GM12878 (cell line): Measurements from ENCODE around the gene ADGRE3. TPM values are rescaled to one million over a fixed set of nuclear protein-coding genes. Genes with fewer than 3 reads are reported as not detected.

Experiments used
- ATAC-seq: fragments of 200-7000 bp; cut with Tn5 transposase; 3 replicates; pipeline ENCODE4 v1.9.1; 2020; ENCODE audit warnings: mild to moderate bottlenecking, moderate library complexity
- BruUV-seq: library from RNA; stranded (reverse); fragments of 400-500 nt; replicated peaks from 2 replicates; lab custom pipeline; 2021; lab: Mats Ljungman, UMichigan
- CTCF ChIA-PET: fragments of 300-600 bp; sonication (Branson Sonifier 250); formaldehyde crosslinking; extraction: SDS; loops from one replicate; lab custom pipeline; 2021; ENCODE audit warnings: inconsistent platforms; lab: Yijun Ruan, JAX
- POLR2A ChIA-PET: fragments of 350-600 bp; formaldehyde crosslinking; extraction: SDS; loops from one replicate; lab custom pipeline; 2021; ENCODE audit warnings: inconsistent platforms; lab: Charles Lee
- RAD21 ChIA-PET: fragments of 300-600 bp; sonication (Branson Sonifier 250); formaldehyde crosslinking; loops from one replicate; lab custom pipeline; 2023; ENCODE audit warnings: antibody characterized with exemption; ENCODE audit not compliant: unreplicated experiment; lab: Charles Lee
- SMC1A ChIA-PET: fragments of 300-600 bp; sonication (Branson Sonifier 250); formaldehyde crosslinking; loops from one replicate; lab custom pipeline; 2023; ENCODE audit not compliant: unreplicated experiment, uncharacterized antibody; lab: Charles Lee
- DNase-seq: peaks from one replicate; pipeline ENCODE4 v3.0.0-alpha.2; 2011; ENCODE audit warnings: low read depth, low spot score
- FAIRE-seq: peaks from 3 replicates; lab custom pipeline; 2011; peaks lifted over from hg19 to GRCh38; lab: Jason Lieb, UNC
- H2AFZ ChIP-seq: 2 replicates; pipeline ENCODE4 v1.6.0; 2011; ENCODE audit warnings: low read depth, low read length, control low read depth; ENCODE audit not compliant: control insufficient read depth
- H3K27ac ChIP-seq: 2 replicates; pipeline ENCODE4 v1.5.1; 2011; ENCODE audit warnings: control low read depth; ENCODE audit not compliant: control insufficient read depth, insufficient read depth
- H3K27me3 ChIP-seq, 2 experiments: replicated peaks in 1 of 2; 2 replicates each; pipeline versions ENCODE4 v1.6.0 to v1.6.1; 2011; ENCODE audit warnings: low read length in 1 of 2; ENCODE audit not compliant: control insufficient read depth in 2 of 2, insufficient read depth in 2 of 2
- H3K36me3 ChIP-seq, 2 experiments: 2 replicates each; pipeline ENCODE4 v1.5.1; 2011; ENCODE audit warnings: low read length in 1 of 2; ENCODE audit not compliant: control insufficient read depth in 2 of 2, insufficient read depth in 2 of 2
- H3K4me1 ChIP-seq: 2 replicates; pipeline ENCODE4 v1.6.1; 2011; ENCODE audit warnings: mild to moderate bottlenecking, low read length, moderate library complexity, mixed read lengths; ENCODE audit not compliant: control insufficient read depth, insufficient read depth
- H3K4me2 ChIP-seq: 2 replicates; pipeline ENCODE4 v1.6.0; 2011; ENCODE audit warnings: control low read depth; ENCODE audit not compliant: control insufficient read depth, insufficient read depth
- H3K4me3 ChIP-seq: fragments of 200-600 bp; sonication (generic); 2 replicates; pipeline ENCODE4 v1.5.1; 2016
- H3K79me2 ChIP-seq: 2 replicates; pipeline ENCODE4 v1.6.0; 2011; ENCODE audit warnings: low read length; ENCODE audit not compliant: control insufficient read depth, insufficient read depth
- H3K9ac ChIP-seq: 2 replicates; pipeline ENCODE4 v1.8.0; 2011; ENCODE audit warnings: low read length, control low read depth, mixed read lengths; ENCODE audit not compliant: control insufficient read depth, insufficient read depth
- H3K9me3 ChIP-seq: replicated peaks from 3 replicates; pipeline ENCODE4 v1.5.1; 2011; ENCODE audit warnings: mild to moderate bottlenecking, low read length; ENCODE audit not compliant: control insufficient read depth, insufficient read depth
- H4K20me1 ChIP-seq: 2 replicates; pipeline ENCODE4 v1.6.0; 2011; ENCODE audit not compliant: control insufficient read depth, insufficient read depth
- BCL3 ChIP-seq: IDR thresholded peaks from 2 replicates; pipeline ENCODE4 v1.6.1; 2011; ENCODE audit warnings: borderline replicate concordance, low read depth, mild to moderate bottlenecking, moderate library complexity, low read length; ENCODE audit not compliant: insufficient read depth, poor library complexity, severe bottlenecking
- IRF5 ChIP-seq: fragments of 450-650 bp; IDR thresholded peaks from 2 replicates; pipeline ENCODE4 v1.6.1; 2017; ENCODE audit warnings: borderline replicate concordance
- NFXL1 ChIP-seq: fragments of 450-650 bp; IDR thresholded peaks from 2 replicates; pipeline ENCODE4 v1.6.1; 2017; ENCODE audit warnings: antibody characterized with exemption, mild to moderate bottlenecking, borderline replicate concordance
- POLR2A ChIP-seq: IDR thresholded peaks from 2 replicates; pipeline ENCODE4 v1.6.1; 2011; ENCODE audit warnings: low read depth, mild to moderate bottlenecking, low read length
- POU2F2 ChIP-seq: IDR thresholded peaks from 3 replicates; pipeline ENCODE4 v1.6.1; 2011; ENCODE audit warnings: low read depth, mild to moderate bottlenecking, low read length, borderline replicate concordance
- RBBP5 ChIP-seq: fragments of 200-600 bp; sonication (generic); conservative IDR thresholded peaks from 2 replicates; pipeline ENCODE4 v1.6.1; 2016
- ZBED1 ChIP-seq: IDR thresholded peaks from 2 replicates; pipeline ENCODE4 v1.6.1; 2016; ENCODE audit warnings: borderline replicate concordance
- ZNF24 ChIP-seq: fragments of 450-650 bp; IDR thresholded peaks from 2 replicates; pipeline ENCODE4 v1.6.1; 2017; ENCODE audit warnings: antibody characterized with exemption, mild to moderate bottlenecking
- ZSCAN29 ChIP-seq: fragments of 450-650 bp; IDR thresholded peaks from 2 replicates; pipeline ENCODE4 v1.6.1; 2017; ENCODE audit warnings: mild to moderate bottlenecking, moderate library complexity
- WGBS: methylation state at CpG from one replicate; pipeline ENCODE4 v1.1.6; 2016; ENCODE audit warnings: low lambda C conversion rate; ENCODE audit not compliant: insufficient replicate concordance, insufficient coverage; ENCODE audit errors: missing lambda C conversion rate; 5-methylcytosine and 5-hydroxymethylcytosine counted together
- in situ Hi-C: fragments of 300-500 bp; cut with MboI; formaldehyde crosslinking; loops from 9 replicates; pipeline ENCODE4 v1.14.3; 2018; ENCODE audit warnings: mixed read lengths
- intact Hi-C: fragments of 100-400 bp; cut with micrococcal nuclease; formaldehyde crosslinking; loops from one replicate; pipeline ENCODE4 v1.14.2; 2022; ENCODE audit not compliant: unreplicated experiment
- polyA plus RNA-seq, 11 experiments: library from polyadenylated mRNA; depleted of rRNA in 4 of 11; unstranded in 6 of 11; stranded (reverse) in 5 of 11; fragments of >200 nt; fragmentation: Nextera tagmentation in 4 of 11; fragmentation: Illumina TruSeq in 1 of 11; extraction: Ambion mirVana in 4 of 11; extraction: Trizol in 1 of 11; gene quantifications; 1 replicate in 1 of 11; 2 replicates in 10 of 11; pipeline versions ENCODE4 v1.2.1 to v1.2.3, GENCODE V29; 2011 to 2016; ENCODE audit warnings: inconsistent platforms in 2 of 11, missing spikeins in 2 of 11, low read depth in 1 of 11
- total RNA-seq, 4 experiments: library from RNA; depleted of rRNA in 3 of 4; stranded (reverse); fragments of >200 nt in 3 of 4; fragmentation: Illumina TruSeq in 1 of 4; extraction: Trizol in 1 of 4; gene quantifications; 2 replicates each; pipeline versions ENCODE4 v1.2.1 to v1.2.3, GENCODE V29; 2013 to 2021

The ADGRE3 gene
- total and polyA plus RNA-seq, 10 of the 15 experiments (the other 5 are each of a cell fraction or from before 2014, with no cell fraction given) = 0.04 to 0.10 (median 0.05) TPM; not detected in 6

- no peak for TF ChIP-seq NFXL1
- TF ChIP-seq BCL3 = no peak
Observed at GRCh38 chr19:14577264-14577663, 97.4 kb downstream of the ADGRE3 start (continued).

- Histone ChIP-seq H3K4me1 (peaks cover 21% of the 10 kb centered on the region), H3K4me3 (no peak overlapping the region), H4K20me1 (no peaks in the 10 kb centered on the region), H3K79me2 (peaks cover 6% of the 10 kb centered on the region), H3K9ac (no peak overlapping the region), H2AFZ (no peak overlapping the region), H3K27ac (no peak overlapping the region), H3K4me2 (no peak overlapping the region), H3K9me3 (no peaks in the 10 kb centered on the region), H3K36me3 (no peaks in the 10 kb centered on the region), H3K27me3 (no peaks in the 10 kb centered on the region)
- ChIA-PET RAD21 (interaction anchor here (1.4 to 13.6 kb wide), 3 partner anchors 37 to 111 kb away, joined by 3 to 593 read pairs (median 7); partner anchors contain the start of gene ZNF333), CTCF (interaction anchor here (2.5 to 14.6 kb wide), 2 partner anchors 105 to 112 kb away, joined by 12 to 803 read pairs; partner anchors contain the start of gene ZNF333), SMC1A (interaction anchor here (0.7 to 12.5 kb wide), 3 partner anchors 25 to 111 kb away, joined by 3 to 558 read pairs (median 4); partner anchors contain the start of gene ZNF333), POLR2A (interaction anchor here (0.7 to 11.9 kb wide), 4 partner anchors 10 to 207 kb away, joined by 3 to 190 read pairs (median 4); partner anchors contain the start of gene ZNF333)
- no peak for DNase-seq
- in situ Hi-C loops (loop anchor here (25.0 kb wide), 1 partner anchor 2011 kb away; no protein-coding TSS in a partner anchor), intact Hi-C loops (loop anchor here (10.0 kb wide), 1 partner anchor 208 kb away; no protein-coding TSS in a partner anchor)
- TF ChIP-seq RBBP5 (no peak), ZSCAN29 (no peak), ZNF24 (no peak), ZBED1 (no peak), POU2F2 (0 out of 3 replicates have a peak, but pooled peaks have one; percentile 34), IRF5 (no peak), POLR2A (no peak)
- BruUV-seq = no TSS peak
- FAIRE-seq = no peak
- WGBS = 62% methylated on average over 8 of the region's 8 CpGs
- ATAC-seq = no peak
Observed at GRCh38 chr19:14576363-14576762, 98.3 kb downstream of the ADGRE3 start.
